ENCODE results near the gene POLR2F. TPM values are rescaled to one million over a fixed set of nuclear protein-coding genes. Genes with fewer than 3 reads are reported as not detected.

POLR2F gene
- polyA plus RNA-seq, 1 experiment, result 87.4 TPM

- ChIA-PET POLR2A (interaction anchor here (0.8 to 1.1 kb wide), 2 partner anchors 26 to 45 kb away, joined by 3 read pairs; partner anchors contain the start of gene MICALL1), CTCF (interaction anchor here (0.5 to 2.5 kb wide), 7 partner anchors 33 to 117 kb away, joined by 3 to 24 read pairs (median 8); no protein-coding TSS in a partner anchor)
- TF ChIP-seq CTCF (IDR thresholded peaks at IDR 0.05; ENCODE audit: low read depth, low read length), result no peak
Measured at GRCh38 chr22:37932401-37932800, 21.1 kb upstream of the POLR2F start.

GRCh38 chr22:37932821-37933578 lies 20.5 kb upstream of the POLR2F start:
- Histone ChIP-seq H3K4me3 (ENCODE audit: low read depth, low read length) (no peak overlapping the region), H3K27me3 (ENCODE audit: control insufficient read depth, insufficient read depth, low read length) (no peaks in the 10 kb centered on the region), H3K9me3 (ENCODE audit: control insufficient read depth, insufficient read depth, low read length) (no peaks in the 10 kb centered on the region; the same call in 1 of the 2 replicates), H3K27ac (ENCODE audit: low read depth, low read length) (peak overlapping the region; percentile 34)
- no peak for DNase-seq (ENCODE audit: low read depth, low spot score)
- POLR2A ChIA-PET, result interaction anchor here (0.8 to 1.1 kb wide), 2 partner anchors 27 to 45 kb away, joined by 3 read pairs; partner anchors contain the start of gene MICALL1
- CTCF ChIA-PET, result interaction anchor here (0.5 to 2.5 kb wide), 9 partner anchors 33 to 118 kb away, joined by 3 to 24 read pairs (median 8); no protein-coding TSS in a partner anchor
- no peak for TF ChIP-seq CTCF (IDR thresholded peaks at IDR 0.05; ENCODE audit: low read depth, low read length)

More at GRCh38 chr22:37932401-37932800, 21.1 kb upstream of the POLR2F start:
- Histone ChIP-seq H3K27ac (ENCODE audit: low read depth, low read length) (no peak overlapping the region), H3K9me3 (ENCODE audit: control insufficient read depth, insufficient read depth, low read length) (no peaks in the 10 kb centered on the region; the same call in 1 of the 2 replicates), H3K27me3 (ENCODE audit: control insufficient read depth, insufficient read depth, low read length) (no peaks in the 10 kb centered on the region), H3K4me3 (ENCODE audit: low read depth, low read length) (no peak overlapping the region)
- DNase-seq (ENCODE audit: low read depth, low spot score), result no peak

GRCh38 chr22:37933711-37934376 lies 19.7 kb upstream of the POLR2F start:
- H3K9me3 ChIP-seq (ENCODE audit: control insufficient read depth, insufficient read depth, low read length), result no peaks in the 10 kb centered on the region; the same call in 1 of the 2 replicates
- H3K27ac ChIP-seq (ENCODE audit: low read depth, low read length), result peak overlapping the region; percentile 57
- POLR2A ChIA-PET, result interaction anchor here (1.2 kb wide), 1 partner anchor 9 kb away, joined by 3 read pairs; no protein-coding TSS in a partner anchor
- CTCF ChIA-PET, result interaction anchor here (0.6 to 2.5 kb wide), 19 partner anchors 12 to 119 kb away, joined by 3 to 24 read pairs (median 5); partner anchors contain the start of gene MICALL1
- peak; percentile 98 for TF ChIP-seq CTCF (IDR thresholded peaks at IDR 0.05; ENCODE audit: low read depth, low read length)
- H3K27me3 ChIP-seq (ENCODE audit: control insufficient read depth, insufficient read depth, low read length), result no peaks in the 10 kb centered on the region
- no peak overlapping the region for H3K4me3 ChIP-seq (ENCODE audit: low read depth, low read length)
- DNase-seq (ENCODE audit: low read depth, low spot score), result peak; percentile 55

- POLR2A ChIA-PET, result interaction anchor here (0.7 kb wide), 1 partner anchor 11 kb away, joined by 4 read pairs; no protein-coding TSS in a partner anchor
- Histone ChIP-seq H3K9me3 (ENCODE audit: control insufficient read depth, insufficient read depth, low read length) (no peaks in the 10 kb centered on the region; the same call in 1 of the 2 replicates), H3K27ac (ENCODE audit: low read depth, low read length) (no peak overlapping the region), H3K27me3 (ENCODE audit: control insufficient read depth, insufficient read depth, low read length) (no peaks in the 10 kb centered on the region), H3K4me3 (ENCODE audit: low read depth, low read length) (no peak overlapping the region)
- CTCF ChIA-PET, result no interaction called here
- TF ChIP-seq CTCF (IDR thresholded peaks at IDR 0.05; ENCODE audit: low read depth, low read length), result no peak
- no peak for DNase-seq (ENCODE audit: low read depth, low spot score)
Measured at GRCh38 chr22:37940698-37941376, 12.7 kb upstream of the POLR2F start.
